OCI-M1 (cell line): ENCODE data around the gene GRIK2.

Experiments
- DNase-seq: peaks from one replicate; lab custom pipeline; 2025; lab: John Stamatoyannopoulos, UW

The GRIK2 gene

GRCh38 chr6:101454106-101454676 is 60.7 kb downstream of the GRIK2 start:
- DNase-seq, result no peak

GRCh38 chr6:101458336-101458735 is 64.8 kb downstream of the GRIK2 start:
- no peak for DNase-seq

GRCh38 chr6:101458826-101459225 is 65.3 kb downstream of the GRIK2 start:
- DNase-seq, result no peak

- no peak for DNase-seq
Measured at GRCh38 chr6:101462576-101462975, 69.1 kb downstream of the GRIK2 start.

- no peak for DNase-seq
Measured at GRCh38 chr6:101465863-101466262, 72.4 kb downstream of the GRIK2 start.

GRCh38 chr6:101477436-101477835 is 83.9 kb downstream of the GRIK2 start:
- DNase-seq, result no peak

- no peak for DNase-seq
Measured at GRCh38 chr6:101478891-101479290, 85.4 kb downstream of the GRIK2 start.

- DNase-seq, result no peak
Measured at GRCh38 chr6:101482606-101483005, 89.1 kb downstream of the GRIK2 start.

- no peak for DNase-seq
Measured at GRCh38 chr6:101484781-101485180, 91.3 kb downstream of the GRIK2 start.

GRCh38 chr6:101486124-101486523 is 92.6 kb downstream of the GRIK2 start:
- DNase-seq, result no peak

- DNase-seq, result no peak
Measured at GRCh38 chr6:101486726-101487125, 93.2 kb downstream of the GRIK2 start.

- DNase-seq, result no peak
Measured at GRCh38 chr6:101489456-101489855, 95.9 kb downstream of the GRIK2 start.

- no peak for DNase-seq
Measured at GRCh38 chr6:101490857-101491256, 97.3 kb downstream of the GRIK2 start.

GRCh38 chr6:101502818-101503217 is 109.3 kb downstream of the GRIK2 start:
- DNase-seq, result no peak

- no peak for DNase-seq
Measured at GRCh38 chr6:101509536-101509935, 116.0 kb downstream of the GRIK2 start.

GRCh38 chr6:101513181-101513580 is 119.7 kb downstream of the GRIK2 start:
- no peak for DNase-seq

- DNase-seq, result no peak
Measured at GRCh38 chr6:101516578-101516977, 123.1 kb downstream of the GRIK2 start.

- no peak for DNase-seq
Measured at GRCh38 chr6:101517632-101518031, 124.1 kb downstream of the GRIK2 start.

- no peak for DNase-seq
Measured at GRCh38 chr6:101522254-101522653, 128.7 kb downstream of the GRIK2 start.

GRCh38 chr6:101527467-101527866 is 134.0 kb downstream of the GRIK2 start:
- no peak for DNase-seq

GRCh38 chr6:101528801-101529200 is 135.3 kb downstream of the GRIK2 start:
- no peak for DNase-seq

- DNase-seq, result no peak
Measured at GRCh38 chr6:101531538-101531937, 138.0 kb downstream of the GRIK2 start.

- DNase-seq, result no peak
Measured at GRCh38 chr6:101534386-101534785, 140.9 kb downstream of the GRIK2 start.

- no peak for DNase-seq
Measured at GRCh38 chr6:101534821-101535220, 141.3 kb downstream of the GRIK2 start.
